ES-I3 (cell line): ENCODE measurements around the gene ANKRD50.

Experiments used
- H3K36me3 ChIP-seq: 2 replicates; pipeline ENCODE4 v1.6.1; 2013; ENCODE audit warnings: mild to moderate bottlenecking, low read length, control low read depth, moderate library complexity; ENCODE audit not compliant: insufficient read depth
- H3K4me1 ChIP-seq: 2 replicates; pipeline ENCODE4 v1.6.1; 2013; ENCODE audit warnings: mild to moderate bottlenecking, control low read depth, low read length; ENCODE audit not compliant: insufficient read depth
- H3K9ac ChIP-seq: 2 replicates; pipeline ENCODE4 v1.6.1; 2013; ENCODE audit warnings: low read depth, mild to moderate bottlenecking, low read length, moderate library complexity
- H3K9me3 ChIP-seq: 2 replicates; pipeline ENCODE4 v1.6.1; 2013; ENCODE audit warnings: mild to moderate bottlenecking, low read length, moderate library complexity; ENCODE audit not compliant: control insufficient read depth, insufficient read depth

Gene ANKRD50

GRCh38 chr4:124722071-124722470 lies 9.5 kb upstream of the ANKRD50 start:
- Histone ChIP-seq H3K9me3 (no peaks in the 10 kb centered on the region), H3K36me3 (no peaks in the 10 kb centered on the region)

GRCh38 chr4:124717101-124717500 lies 4.6 kb upstream of the ANKRD50 start:
- Histone ChIP-seq H3K9me3 (no peaks in the 10 kb centered on the region), H3K4me1 (no peaks in the 10 kb centered on the region), H3K36me3 (no peaks in the 10 kb centered on the region), H3K9ac (no peak overlapping the region)

More at GRCh38 chr4:124722071-124722470, 9.5 kb upstream of the ANKRD50 start:
- no peaks in the 10 kb centered on the region for H3K4me1 ChIP-seq
- no peak overlapping the region for H3K9ac ChIP-seq

GRCh38 chr4:124713185-124713592 lies 657 bp upstream of the ANKRD50 start:
- H3K9ac ChIP-seq, result peak overlapping the region; percentile 85
- no peaks in the 10 kb centered on the region for H3K9me3 ChIP-seq
- H3K4me1 ChIP-seq, result peaks cover 14% of the 10 kb centered on the region; the same call in 1 of the 2 replicates
- no peaks in the 10 kb centered on the region for H3K36me3 ChIP-seq

GRCh38 chr4:124711471-124712371 lies 811 bp downstream of the ANKRD50 start:
- H3K4me1 ChIP-seq, result peaks cover 14% of the 10 kb centered on the region; the same call in 1 of the 2 replicates
- H3K9ac ChIP-seq, result peak overlapping the region; percentile 82
- no peaks in the 10 kb centered on the region for H3K36me3 ChIP-seq
- H3K9me3 ChIP-seq, result no peaks in the 10 kb centered on the region

GRCh38 chr4:124710911-124711310 lies 1.6 kb downstream of the ANKRD50 start:
- H3K36me3 ChIP-seq, result no peaks in the 10 kb centered on the region
- H3K9me3 ChIP-seq, result no peaks in the 10 kb centered on the region
- peaks cover 14% of the 10 kb centered on the region; the same call in 1 of the 2 replicates for H3K4me1 ChIP-seq
- H3K9ac ChIP-seq, result peak overlapping the region; percentile 82

- Histone ChIP-seq H3K9me3 (no peaks in the 10 kb centered on the region), H3K9ac (peak overlapping the region; percentile 82; the same call in 1 of the 2 replicates), H3K4me1 (peaks cover 14% of the 10 kb centered on the region; the same call in 1 of the 2 replicates), H3K36me3 (no peaks in the 10 kb centered on the region)
These were observed 2.4 kb downstream of the ANKRD50 start for GRCh38 chr4:124710015-124710741.

GRCh38 chr4:124708517-124709300 lies 3.8 kb downstream of the ANKRD50 start:
- no peaks in the 10 kb centered on the region for H3K36me3 ChIP-seq

GRCh38 chr4:124705393-124705792 lies 7.1 kb downstream of the ANKRD50 start:
- no peak overlapping the region for H3K9ac ChIP-seq
- H3K9me3 ChIP-seq, result no peaks in the 10 kb centered on the region
- H3K36me3 ChIP-seq, result no peaks in the 10 kb centered on the region
- H3K4me1 ChIP-seq, result peaks cover 9% of the 10 kb centered on the region; the same call in 1 of the 2 replicates

More at GRCh38 chr4:124708517-124709300, 3.8 kb downstream of the ANKRD50 start:
- H3K9ac ChIP-seq, result no peak overlapping the region
- no peaks in the 10 kb centered on the region for H3K9me3 ChIP-seq
- peaks cover 14% of the 10 kb centered on the region; the same call in 1 of the 2 replicates for H3K4me1 ChIP-seq

GRCh38 chr4:124703154-124703553 lies 9.4 kb downstream of the ANKRD50 start:
- no peaks in the 10 kb centered on the region for H3K36me3 ChIP-seq
- H3K9me3 ChIP-seq, result no peaks in the 10 kb centered on the region; the same call in 1 of the 2 replicates
- H3K9ac ChIP-seq, result no peak overlapping the region
- no peaks in the 10 kb centered on the region; the same call in 1 of the 2 replicates for H3K4me1 ChIP-seq

GRCh38 chr4:124697441-124697840 lies 15.1 kb downstream of the ANKRD50 start:
- Histone ChIP-seq H3K9me3 (peaks cover 6% of the 10 kb centered on the region), H3K4me1 (no peaks in the 10 kb centered on the region), H3K9ac (no peak overlapping the region), H3K36me3 (no peaks in the 10 kb centered on the region)

GRCh38 chr4:124696182-124696581 lies 16.4 kb downstream of the ANKRD50 start:
- no peaks in the 10 kb centered on the region for H3K4me1 ChIP-seq
- H3K9ac ChIP-seq, result no peak overlapping the region
- peaks cover 6% of the 10 kb centered on the region for H3K9me3 ChIP-seq
- no peaks in the 10 kb centered on the region for H3K36me3 ChIP-seq

GRCh38 chr4:124694946-124695598 lies 17.5 kb downstream of the ANKRD50 start:
- no peak overlapping the region for H3K9ac ChIP-seq
- no peaks in the 10 kb centered on the region for H3K36me3 ChIP-seq
- H3K4me1 ChIP-seq, result no peaks in the 10 kb centered on the region
- peaks cover 6% of the 10 kb centered on the region for H3K9me3 ChIP-seq

- no peaks in the 10 kb centered on the region for H3K36me3 ChIP-seq
- H3K9me3 ChIP-seq, result peaks cover 6% of the 10 kb centered on the region
- no peak overlapping the region for H3K9ac ChIP-seq
- H3K4me1 ChIP-seq, result no peaks in the 10 kb centered on the region
These were observed 18.2 kb downstream of the ANKRD50 start for GRCh38 chr4:124694306-124694705.
